ENCODE data around the gene GALK1.

DNA sequence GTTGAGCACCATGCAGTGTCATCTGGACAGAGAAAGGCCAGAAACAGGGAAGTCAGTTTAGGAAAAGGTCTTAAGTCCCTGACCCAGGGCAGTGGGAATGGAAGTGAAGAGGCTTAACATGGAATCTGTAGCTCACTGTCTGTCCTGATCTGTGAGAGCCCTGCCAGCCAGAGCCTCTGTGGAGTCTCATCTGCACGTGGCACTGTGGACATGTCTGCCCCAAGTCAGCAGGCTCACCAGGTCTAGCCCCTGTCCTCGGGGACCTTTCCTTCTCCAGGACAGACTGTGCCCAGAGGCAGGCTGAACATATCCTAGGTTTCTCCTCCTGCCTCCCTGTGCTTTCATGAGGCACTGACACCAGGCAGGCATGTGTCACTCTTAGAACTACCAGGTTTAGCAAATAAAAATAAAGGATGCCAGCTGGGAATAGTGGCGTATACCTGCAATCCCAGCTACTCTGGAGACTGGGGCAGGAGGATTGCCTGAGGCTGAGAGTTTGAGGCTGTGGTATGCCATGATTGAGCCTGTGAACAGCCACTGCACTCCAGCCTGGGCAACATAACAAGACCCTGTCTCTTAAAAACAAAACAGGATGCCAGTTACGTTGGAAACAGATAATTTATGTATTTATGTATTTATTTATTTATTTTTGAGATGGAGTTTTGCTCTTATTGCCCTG is 42.0 kb upstream of the GALK1 start:
- TF ChIP-seq EZH2phosphoT487 (IDR thresholded peaks at IDR 0.05; ENCODE audit: insufficient read depth, low read depth) (no peak), EZH2 (IDR thresholded peaks at IDR 0.05; ENCODE audit: insufficient read depth, poor library complexity, severe bottlenecking) (no peak)

Data from GM23248 (cell line).